ENCODE data around the gene ATL1.

DNA sequence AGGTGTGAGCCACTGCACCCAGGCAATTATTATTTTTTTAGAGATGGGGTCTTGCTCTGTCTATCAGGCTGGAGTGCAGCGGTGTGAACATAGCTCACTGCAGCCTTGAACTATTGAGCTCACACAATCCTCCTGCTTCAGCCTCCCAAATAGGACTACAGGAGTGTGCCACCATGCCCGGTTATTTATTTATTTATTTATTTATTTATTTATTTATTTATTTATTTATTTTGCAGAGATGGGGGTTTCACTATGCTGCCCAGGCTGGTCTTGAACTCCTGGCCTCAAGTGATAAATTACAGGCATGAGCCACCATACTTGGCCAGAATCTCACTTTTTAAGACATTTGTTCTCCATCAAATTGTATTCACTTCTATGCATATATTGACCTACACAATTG, 56.3 kb downstream of the ATL1 start:
- no peak for TF ChIP-seq POLR2A (IDR thresholded peaks at IDR 0.05; ENCODE audit: low read depth, low read length)
- no peak for TF ChIP-seq TAF1 (IDR thresholded peaks at IDR 0.05; ENCODE audit: borderline replicate concordance, low read depth, low read length)
- no peak for TF ChIP-seq POLR2AphosphoS5 (IDR thresholded peaks at IDR 0.05; ENCODE audit: low read depth, low read length)
